ENCODE results near the gene SHISA3.

DNA sequence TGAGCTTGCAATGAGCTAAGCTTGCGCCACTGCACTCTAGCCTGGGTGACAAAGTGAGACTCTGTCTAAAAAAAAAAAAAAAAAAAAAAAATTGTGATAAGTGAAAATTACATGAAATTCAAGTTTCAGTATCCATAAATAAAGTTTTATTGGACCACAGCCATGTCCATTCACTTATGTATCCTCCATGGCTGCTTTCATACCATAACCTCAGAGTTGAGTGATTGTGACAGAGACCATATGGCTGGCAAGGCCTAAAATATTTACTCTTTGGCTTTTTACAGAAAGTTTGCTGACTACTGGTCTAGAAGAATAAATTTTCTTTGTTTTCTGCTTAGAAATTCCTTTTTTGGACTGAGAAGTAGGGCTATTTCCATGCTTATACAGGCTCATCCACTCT, 11.8 kb upstream of the SHISA3 start:
- TF ChIP-seq, protein P1, sequence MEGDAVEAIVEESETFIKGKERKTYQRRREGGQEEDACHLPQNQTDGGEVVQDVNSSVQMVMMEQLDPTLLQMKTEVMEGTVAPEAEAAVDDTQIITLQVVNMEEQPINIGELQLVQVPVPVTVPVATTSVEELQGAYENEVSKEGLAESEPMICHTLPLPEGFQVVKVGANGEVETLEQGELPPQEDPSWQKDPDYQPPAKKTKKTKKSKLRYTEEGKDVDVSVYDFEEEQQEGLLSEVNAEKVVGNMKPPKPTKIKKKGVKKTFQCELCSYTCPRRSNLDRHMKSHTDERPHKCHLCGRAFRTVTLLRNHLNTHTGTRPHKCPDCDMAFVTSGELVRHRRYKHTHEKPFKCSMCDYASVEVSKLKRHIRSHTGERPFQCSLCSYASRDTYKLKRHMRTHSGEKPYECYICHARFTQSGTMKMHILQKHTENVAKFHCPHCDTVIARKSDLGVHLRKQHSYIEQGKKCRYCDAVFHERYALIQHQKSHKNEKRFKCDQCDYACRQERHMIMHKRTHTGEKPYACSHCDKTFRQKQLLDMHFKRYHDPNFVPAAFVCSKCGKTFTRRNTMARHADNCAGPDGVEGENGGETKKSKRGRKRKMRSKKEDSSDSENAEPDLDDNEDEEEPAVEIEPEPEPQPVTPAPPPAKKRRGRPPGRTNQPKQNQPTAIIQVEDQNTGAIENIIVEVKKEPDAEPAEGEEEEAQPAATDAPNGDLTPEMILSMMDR (IDR thresholded peaks at IDR 0.05), result no peak
- TF ChIP-seq POLR2A (IDR thresholded peaks at IDR 0.05), result no peak
